T-helper 2 cell (primary cell): Measurements from ENCODE around the gene BTBD16.
A peak's percentile ranks its signal among the peaks of the same experiment; 100 is the strongest.

Experiments used
- DNase-seq, 5 experiments: peaks; one replicate each; pipeline versions ENCODE4 v3.0.0 to v3.0.0-alpha.2; 2012 to 2022

Gene BTBD16

DNA sequence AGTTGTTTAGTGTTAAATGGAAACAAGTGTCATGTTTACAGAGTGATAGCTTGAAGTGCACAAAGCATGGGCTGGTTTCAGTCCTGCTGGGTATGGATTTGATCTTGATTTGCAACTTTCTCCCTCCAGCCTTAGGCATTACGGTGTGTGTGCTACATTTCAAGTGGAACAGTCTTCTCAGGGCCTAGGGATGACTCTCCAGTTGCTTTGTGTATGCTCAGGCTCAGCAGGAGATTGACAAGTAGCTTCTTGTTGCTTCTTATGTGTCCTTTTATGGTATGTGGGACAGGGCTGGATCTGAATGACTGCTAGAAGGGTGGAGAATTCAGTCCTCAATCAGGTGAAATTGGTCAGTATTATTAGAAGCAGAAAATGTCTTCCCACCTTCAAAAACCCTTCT lies 52.1 kb downstream of the BTBD16 start:
- DNase-seq: no peak

DNA sequence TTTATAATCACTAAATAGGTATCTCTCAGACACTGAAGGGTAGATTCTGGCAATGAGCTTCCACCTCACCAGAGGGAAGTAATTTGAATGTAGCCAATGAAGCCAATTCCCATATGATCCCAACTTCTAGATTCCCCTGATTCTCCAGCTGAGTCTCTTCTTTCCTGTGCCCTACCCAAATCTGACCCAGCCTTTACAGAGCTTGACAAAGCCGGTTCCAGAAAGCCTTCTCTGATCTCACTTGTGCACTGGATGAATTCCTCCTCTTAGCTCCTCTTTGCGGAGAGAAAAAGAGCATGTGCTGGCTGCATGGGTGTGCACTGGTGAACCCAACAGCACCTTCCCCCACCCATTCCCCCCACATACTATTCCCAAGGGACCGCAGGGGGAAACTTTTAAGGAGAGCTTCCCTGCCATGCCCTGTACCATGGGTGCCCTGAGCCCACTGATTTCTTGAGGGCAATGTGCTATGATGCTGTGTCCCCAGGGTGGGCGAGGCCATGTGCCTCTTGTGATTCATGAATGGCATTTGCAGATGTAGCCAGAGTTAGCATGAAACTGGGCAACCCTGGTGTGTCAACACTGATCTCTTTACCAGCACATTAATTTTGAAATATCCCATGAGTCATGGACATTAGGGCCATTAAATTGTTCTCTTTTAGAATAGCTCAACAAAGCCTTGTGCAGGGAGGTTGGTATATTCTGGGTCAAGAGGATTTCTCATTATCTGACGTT lies 53.0 kb downstream of the BTBD16 start:
- DNase-seq: no peak

DNA sequence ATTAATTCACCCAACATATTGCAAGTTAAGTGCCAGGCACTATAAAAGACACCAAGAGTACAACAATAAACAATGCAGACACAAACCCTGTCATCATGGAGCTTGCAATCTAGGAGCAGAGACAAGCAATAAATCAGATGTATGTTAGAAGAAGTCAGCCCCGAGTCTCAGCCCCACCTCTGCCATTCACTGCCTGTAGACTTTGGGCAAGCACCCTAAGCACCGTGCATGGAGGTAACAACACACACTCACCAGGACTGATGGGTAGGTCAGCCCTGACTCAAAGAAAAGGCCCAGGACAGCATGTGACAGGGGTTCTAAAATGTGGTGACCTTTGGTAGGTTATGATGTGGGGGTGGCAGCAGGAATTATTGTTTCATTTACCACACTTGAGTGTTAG lies 54.1 kb downstream of the BTBD16 start:
- DNase-seq: no peak

DNA sequence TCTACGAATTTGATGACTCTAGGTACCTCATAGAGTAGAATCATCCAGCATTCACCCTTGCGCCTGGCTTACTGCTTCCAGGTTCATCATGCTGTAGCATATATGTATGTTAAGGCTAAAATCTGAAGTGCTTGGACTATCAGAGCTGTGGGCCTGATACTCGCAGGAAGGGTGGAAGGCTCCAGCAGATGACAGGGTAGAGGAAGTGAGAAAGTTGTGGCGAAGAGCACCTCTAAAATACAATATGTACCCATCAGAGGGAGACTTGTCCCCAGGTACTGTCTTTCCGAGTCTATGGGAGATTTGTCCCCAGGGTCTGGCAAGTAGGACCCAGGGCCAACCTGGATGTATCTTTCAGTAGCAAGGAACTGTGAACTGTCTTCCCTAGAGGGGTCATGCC lies 55.3 kb downstream of the BTBD16 start:
- no peak for DNase-seq

DNA sequence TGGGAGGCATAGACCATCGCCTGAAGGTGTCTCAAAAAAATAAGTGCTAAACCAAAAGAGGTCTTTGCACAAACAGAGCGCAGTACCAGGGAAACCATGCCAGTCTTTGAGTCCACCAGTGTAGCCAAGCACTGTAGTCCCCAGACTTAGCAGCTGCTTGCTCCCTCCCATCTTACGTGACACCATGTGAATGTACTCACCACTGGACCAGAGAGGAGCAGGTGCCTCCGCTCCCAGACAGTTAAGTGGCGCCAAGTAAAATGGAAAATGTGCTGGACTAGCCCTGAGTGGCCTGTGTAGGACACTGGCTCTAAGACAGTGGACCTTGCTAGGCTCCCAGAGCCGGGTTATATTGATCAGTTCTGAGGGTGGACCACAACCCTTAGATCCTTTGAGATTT lies 55.7 kb downstream of the BTBD16 start:
- no peak for DNase-seq

DNA sequence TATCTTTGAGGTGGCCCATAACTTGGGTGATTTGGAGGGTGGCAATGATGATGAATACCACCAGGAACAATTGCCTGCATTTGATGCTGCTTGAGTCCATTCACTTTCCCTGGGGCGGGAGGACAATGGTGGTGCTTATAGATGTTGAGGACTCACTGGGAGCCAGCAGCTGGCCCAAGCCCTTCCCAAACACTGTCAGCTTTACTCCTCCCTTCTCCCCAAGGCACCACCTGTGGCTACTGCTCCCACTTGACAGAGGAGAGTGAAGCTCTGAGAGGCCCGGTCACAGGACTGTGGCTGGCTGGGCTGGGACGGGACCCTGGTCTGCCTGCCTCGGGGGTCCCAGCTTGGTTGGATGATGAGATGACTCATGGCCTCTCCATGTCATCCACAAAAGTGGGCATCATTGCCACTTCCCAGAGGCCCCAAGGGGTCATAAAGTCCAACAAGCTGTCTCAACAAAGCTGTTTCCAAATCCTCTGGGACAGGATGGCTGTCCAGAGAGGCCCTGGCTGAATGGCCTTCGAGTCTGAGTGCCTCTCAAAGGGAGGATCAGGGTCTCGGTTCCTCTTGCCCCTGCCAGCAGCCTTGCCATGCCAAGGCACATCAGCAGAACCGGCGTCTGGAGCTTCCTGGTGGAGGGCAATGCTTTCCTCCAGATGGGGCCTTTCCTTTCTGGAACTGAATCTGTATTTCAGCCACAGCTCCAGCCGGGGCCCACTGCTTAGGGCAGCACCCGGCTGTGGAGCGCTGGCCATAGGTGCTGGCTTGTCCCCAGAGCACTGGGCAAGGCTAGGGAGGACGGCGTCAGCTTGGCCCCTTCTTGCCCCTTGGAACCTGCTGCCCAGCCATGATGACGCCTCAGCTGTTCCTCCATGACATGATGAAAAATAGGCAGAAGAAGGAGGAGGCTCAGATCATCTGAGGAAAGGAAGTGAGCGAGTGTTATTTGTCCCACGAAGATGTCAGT lies 56.4 kb downstream of the BTBD16 start:
- no peak for DNase-seq

DNA sequence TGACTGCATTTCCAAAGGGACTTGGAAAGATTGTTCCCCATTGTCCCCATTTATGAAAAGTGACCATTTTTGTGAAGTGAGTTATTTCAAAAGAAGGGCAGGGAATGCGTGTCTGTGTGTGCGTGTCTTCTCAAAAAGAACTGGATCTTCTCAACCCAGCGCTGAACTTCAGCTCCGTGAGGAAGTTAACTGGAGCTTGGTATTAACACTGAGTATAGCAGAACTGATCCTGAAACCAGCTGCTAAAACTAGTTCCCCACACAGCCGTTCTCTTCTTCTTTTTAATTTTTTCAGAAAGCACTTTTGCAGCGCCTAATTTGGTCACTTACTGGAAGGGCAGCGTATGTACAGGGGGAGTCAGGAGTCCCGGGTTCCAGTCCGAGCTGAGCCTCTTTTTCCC lies 57.6 kb downstream of the BTBD16 start:
- no peak for DNase-seq

DNA sequence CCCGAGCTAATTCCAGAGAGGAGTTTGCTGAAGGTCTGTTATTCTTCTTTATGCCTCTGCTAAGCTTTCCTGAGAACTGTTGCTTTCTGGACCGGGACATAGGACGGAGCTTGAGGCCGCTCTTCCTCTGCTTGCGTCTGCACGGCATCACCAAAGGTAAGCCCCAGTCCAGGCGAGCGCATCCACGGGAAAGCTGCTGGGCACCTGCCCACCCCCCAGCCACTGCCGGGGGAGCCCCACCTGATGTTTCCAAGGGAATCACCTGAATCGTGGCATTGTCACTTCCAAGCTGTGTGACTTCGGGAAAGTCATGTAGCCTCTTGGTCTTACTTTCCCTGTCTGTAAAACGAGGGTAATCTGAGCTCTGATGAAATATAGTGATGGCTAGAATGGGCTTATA lies 58.3 kb downstream of the BTBD16 start:
- DNase-seq: no peak

DNA sequence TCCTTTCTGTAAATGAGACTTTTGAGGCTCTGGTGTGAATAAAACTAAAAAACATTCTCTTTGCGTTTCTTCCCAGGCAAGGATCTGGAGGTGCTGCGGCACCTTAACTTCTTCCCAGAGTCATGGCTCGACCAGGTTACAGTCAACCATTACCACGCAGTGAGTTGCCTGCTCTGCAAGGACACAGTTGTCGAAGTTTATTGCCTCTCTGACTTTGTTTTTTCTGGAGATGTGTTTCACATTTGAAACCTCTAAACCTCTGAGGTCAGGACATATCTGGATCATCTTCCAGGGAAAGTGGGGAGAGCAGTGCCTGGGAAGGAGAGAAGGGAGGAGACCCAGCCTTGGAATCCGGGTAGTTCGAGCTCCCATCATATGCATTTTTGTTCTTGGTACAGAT lies 60.0 kb downstream of the BTBD16 start:
- no peak for DNase-seq

DNA sequence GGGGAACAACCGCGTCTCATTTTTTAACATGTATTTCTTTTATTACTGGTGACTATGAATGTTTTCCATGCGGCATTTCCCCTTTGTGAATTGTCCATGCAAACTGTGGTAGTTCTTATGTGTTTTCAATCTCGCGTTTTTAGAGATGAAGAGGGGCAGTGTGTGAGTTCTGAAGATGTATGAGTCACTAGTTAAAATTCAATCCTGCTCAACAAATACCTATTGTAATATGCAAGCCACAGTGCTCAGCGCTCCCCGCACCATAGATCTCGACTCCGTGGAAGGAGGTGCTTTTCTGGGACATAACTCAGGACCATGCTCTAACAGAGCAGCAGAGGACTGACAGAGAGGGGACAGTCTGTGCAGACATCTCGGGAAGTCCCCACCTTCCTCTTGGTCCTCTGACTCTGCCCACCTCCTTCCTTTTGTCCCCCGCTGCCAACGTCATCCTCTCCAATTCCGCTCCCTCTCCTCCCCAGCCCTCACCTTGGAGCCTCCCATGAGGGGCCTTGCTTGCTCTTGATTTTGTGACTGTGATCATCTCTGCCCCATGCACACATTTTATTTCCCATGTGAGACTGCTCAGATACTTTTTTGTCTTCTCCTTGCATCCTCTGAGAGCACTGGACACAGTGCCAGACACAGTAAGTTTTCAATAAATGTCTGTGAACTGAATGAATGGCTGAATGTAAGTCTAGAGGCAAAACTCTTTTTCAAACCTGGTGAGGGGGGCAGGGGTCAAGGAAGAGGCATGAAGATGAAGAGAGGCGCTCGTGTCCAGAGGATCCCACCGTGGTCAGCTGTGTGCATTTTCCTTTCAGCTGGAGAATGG lies 60.7 kb downstream of the BTBD16 start:
- DNase-seq: no peak

DNA sequence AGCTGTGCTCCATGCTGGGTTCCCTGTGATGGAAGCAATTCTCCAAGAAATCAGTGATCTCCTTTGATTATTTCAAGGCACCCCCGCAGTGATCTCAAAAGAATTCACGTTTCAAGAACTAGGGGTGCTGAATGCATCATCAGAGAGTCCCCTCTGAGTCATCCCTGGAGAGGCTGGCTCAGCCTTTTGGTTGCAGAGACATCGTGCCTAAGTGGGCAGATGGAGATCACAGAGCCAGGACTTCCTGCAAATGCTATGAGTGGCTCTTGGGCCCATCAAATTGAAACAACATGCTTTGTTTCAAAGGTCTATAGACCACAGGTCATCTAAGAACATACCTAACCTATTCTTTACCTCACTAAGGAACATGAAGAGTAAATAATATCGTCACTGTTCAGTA lies 61.9 kb downstream of the BTBD16 start:
- peak in 1 of 5 experiments; percentile 56 for DNase-seq

DNA sequence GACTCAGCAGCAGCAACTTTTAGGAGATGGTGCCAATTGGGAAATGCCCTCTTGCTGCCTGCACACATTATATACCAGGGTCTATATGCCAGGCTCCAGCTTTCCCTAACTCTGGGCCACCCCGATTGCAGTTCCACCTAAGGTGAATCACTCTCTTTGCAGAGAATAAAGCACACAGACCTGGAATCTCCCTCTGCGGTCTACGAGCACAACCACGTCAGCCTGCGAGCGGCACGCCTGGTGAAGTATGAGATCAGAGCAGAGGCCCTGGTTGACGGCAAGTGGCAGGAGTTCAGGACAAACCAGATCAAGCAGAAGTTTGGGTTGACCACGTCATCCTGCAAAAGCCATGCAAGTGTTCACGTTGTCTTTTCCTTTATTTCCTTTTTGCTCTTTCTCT lies 65.2 kb downstream of the BTBD16 start:
- no peak for DNase-seq

DNA sequence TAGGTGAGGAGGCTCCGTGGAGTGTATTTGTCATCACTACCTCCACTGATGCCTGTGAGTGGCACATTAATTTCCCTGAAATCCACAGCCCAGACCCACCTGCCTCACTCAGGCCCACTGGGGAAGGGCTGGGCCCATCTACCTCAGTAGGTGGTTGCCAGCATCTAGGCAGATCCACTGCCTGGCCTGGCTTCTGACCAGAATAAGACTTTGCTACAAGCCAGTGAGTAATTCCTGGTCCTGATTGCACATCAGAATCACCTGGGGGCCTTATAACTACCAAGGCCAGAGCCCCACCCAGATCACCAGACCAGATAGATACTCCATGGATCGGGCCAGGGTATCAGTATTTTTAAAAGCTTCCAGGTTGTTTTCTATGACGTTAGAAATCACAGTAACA lies 65.9 kb downstream of the BTBD16 start:
- no peak for DNase-seq

DNA sequence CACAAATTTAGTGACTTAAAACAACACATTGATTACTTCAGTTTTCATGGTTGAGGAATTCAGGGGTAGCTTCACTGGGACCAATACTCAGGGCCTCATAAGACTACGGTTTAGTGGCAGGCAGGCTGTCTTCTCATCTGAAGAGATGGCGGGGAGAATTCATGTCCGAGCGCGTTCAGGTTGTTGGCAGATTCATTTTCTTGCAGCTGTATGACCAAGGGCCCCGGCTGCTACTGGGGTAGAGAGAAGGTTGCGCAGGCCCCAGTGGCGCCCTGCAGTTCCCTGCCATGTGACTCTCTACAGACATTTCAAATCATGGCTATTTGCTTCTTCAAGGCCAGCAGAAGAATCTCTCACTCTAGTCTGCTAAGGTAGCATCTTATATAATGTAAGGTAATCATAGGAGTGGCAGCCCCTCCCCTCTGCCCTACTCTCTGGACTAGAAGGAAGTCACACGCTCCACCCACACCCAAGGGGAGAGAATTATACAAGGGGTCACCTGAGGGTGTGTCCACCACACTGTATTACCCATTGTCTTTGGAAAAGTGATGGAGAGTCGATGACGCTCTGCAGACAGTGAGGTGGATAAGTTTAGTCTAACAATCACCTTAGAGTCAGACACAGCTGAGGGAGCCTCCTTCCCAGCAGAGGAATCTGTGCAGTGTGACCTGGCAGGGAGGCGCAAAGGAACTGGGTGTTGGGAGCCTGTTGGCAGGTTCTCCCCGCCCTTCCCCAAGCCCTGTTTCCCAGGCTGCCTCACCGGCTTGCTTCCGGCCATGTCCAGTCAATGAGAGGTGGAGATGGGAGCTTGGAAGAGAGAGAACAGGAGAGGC lies 67.7 kb downstream of the BTBD16 start:
- DNase-seq: no peak

DNA sequence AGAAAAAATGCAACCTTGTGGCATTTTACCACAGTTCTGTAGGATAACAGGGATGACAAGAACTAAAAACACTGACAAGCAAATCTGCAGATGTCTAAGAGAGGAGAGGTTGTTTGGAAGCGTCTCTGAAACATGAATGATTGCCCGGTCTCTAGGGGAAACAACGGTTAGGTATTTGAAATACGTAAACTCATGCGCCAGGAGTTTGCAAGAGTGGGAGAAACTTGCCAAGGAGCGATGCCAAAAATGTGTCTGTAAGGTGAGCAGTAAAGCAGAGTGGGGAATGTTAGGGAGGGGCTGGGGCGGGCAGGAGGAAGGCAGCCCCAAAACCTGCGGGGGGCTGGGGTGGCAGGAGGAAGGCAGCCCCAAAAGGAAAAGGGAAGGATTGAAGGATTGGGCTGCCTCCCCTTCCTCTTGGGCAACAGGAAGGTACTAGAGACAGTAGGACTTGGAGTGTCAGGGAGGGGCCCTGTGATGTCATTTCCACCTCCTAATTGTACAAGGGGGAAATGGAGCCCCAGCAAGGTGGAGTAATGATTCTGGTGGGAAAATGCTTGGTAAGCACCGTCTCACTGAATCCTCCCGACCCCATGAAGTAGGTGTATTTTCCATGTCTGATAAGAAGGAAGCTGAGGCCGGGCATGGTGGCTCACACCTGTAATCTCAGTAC lies 70.2 kb downstream of the BTBD16 start:
- no peak for DNase-seq

DNA sequence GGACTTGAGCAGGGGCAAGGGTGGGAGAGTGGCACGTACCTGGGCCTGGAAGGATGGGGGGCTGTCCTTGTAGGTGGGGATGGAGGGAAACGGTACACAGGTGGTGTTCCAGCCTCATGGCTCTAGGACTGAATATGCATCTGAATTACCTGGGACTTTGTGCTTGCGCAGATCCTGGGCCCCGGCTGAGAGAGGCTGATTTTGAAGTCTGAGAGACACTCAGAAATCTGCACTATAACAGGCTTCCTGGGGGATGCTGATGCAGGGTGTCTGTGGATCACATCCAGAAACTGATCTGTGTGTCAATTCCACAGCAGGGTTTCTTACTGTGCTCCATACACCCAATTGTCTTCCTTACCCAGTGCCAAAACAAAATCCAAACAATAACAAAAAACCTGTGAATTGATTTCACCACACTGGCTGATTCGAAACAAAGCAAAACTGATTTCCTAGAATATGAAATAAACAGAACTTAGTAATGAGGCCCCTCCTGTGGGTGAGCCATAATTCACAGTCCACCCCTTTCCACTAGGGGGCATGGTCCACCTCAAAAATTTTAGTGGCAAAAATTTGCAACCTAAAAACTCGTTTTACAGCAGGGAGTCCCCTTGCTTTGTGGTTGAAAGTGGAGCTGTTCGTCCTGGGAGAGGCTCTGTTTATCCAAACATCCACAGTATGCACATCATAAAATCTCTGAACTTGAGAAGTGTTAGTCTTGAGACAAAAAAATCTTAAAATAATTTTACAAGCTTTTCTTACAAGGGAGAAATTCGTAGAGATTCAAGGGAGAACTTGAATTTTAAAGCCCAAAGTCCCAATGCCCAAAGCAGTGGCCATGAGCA lies 71.4 kb downstream of the BTBD16 start:
- peak in 4 of 5 experiments; percentile 25 to 45 (median 38) for DNase-seq

DNA sequence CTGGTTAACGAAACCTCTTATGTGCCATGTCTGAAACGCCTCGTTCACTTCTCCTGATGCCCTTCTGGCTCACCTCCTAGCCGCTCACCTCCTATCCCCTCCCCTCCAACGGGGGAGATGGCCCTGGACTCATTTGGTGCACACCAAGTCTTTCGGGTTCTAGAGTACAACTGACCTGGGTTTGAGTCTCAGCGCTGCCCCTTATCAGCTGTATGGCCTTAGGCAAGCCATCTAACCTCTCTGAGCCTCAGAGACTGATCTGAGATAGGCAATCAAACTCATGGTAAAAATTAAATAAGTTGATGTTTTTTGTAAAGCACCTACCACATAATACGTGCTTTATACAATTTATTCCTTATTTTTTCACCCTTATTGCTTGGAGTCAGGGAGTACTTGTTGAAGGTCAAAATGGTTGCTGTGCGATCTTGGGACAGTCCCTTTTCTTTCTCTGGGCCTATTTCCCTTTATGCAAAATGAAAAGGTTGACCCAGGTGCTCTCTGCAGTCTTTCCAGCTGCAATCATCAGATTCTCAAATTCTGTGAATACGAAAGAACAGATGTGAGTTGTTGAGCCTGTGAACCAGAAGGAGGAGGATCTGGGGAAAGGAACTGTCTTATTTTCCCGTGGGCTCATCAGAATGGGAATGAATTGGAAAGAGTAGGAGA lies 72.2 kb downstream of the BTBD16 start:
- no peak for DNase-seq

DNA sequence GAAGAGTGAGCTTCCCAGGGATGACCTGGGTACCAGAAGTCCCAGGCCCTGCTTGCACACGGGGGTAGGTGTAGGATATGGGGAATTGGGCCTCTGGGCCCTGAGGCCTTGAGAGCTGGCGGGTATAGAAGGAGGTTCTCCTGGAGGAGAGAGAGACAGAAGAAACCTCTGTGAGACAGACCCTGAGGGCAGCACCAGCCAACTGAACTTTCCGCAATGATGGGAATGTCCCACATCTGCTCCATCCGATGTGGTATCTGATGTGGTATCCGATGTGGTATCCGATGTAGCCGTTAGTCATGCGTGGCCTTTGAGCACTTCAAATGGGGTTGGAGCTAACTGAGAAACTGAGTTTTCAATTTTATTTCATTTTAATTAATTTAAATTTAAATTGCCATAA lies 72.8 kb downstream of the BTBD16 start:
- no peak for DNase-seq

DNA sequence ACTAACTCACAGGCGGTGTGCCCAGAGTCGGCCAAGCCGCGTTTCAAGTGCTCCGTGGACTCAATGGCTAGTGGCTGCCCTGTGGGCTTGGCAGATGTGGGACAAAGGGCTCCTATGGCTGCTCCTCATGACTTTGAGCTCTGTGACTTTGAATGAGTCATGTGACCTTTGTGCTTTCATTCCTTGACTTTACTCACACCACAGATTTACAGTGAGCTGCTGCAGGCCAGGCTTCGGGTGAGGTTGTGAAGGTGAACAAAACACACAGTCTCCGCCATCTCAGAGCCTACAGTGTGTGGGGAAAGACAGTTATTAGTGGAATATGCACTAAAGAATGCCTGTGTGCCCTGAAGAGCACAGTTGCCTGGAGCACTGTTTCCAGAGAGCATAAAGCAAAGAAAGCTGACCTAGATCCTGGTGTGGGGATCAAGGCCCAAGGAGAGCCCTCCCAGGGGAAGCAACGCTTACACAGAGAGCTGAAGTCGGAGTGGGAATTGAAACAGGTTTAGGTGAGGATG lies 73.7 kb downstream of the BTBD16 start:
- DNase-seq: no peak
